Gastroesophageal sphincter (tissue), 3 donors: ENCODE results near the gene LIMS2.

Experiments
- CTCF ChIP-seq, 4 experiments: fragments of 200-600 bp in 2 of 4; fragments of 450-650 bp in 2 of 4; sonication (generic) in 1 of 4; IDR thresholded peaks; one replicate each; pipeline ENCODE4 v1.5.1; 2017 to 2019; ENCODE audit warnings: antibody characterized with exemption in 4 of 4, mild to moderate bottlenecking in 2 of 4, moderate library complexity in 2 of 4
- EP300 ChIP-seq: sonication (generic); formaldehyde crosslinking; IDR thresholded peaks from one replicate; pipeline ENCODE4 v1.6.1; 2017; ENCODE audit warnings: antibody characterized with exemption, mild to moderate bottlenecking
- POLR2A ChIP-seq, 2 donors: fragments of 450-650 bp; IDR thresholded peaks; one replicate each; pipeline ENCODE4 v1.6.1; 2017; ENCODE audit warnings: antibody characterized with exemption in 2 of 2, mild to moderate bottlenecking in 2 of 2, moderate library complexity in 1 of 2
- POLR2AphosphoS5 ChIP-seq: sonication (generic); formaldehyde crosslinking; IDR thresholded peaks from one replicate; pipeline ENCODE4 v1.6.1; 2017; ENCODE audit warnings: antibody characterized with exemption

GRCh38 chr2:127624320-127624755 lies 51.0 kb downstream of the LIMS2 start:
- TF ChIP-seq POLR2AphosphoS5 (no peak), CTCF (IDR thresholded peaks at IDR 0.05) (no peak), EP300 (no peak), POLR2A (IDR thresholded peaks at IDR 0.05) (no peak)
